Mucosa of descending colon (tissue), 3 donors: ENCODE data around the gene ANLN. TPM values are rescaled to one million over a fixed set of nuclear protein-coding genes. Genes with fewer than 3 reads are reported as not detected.

Source experiments
- ATAC-seq: fragments of 200-7000 bp; cut with Tn5 transposase; one replicate; pipeline ENCODE4 v1.9.1; 2020; ENCODE audit warnings: mild to moderate bottlenecking, moderate library complexity
- DNase-seq, 3 donors: peaks; one replicate each; pipeline ENCODE4 v3.0.0-alpha.2; 2020
- H3K36me3 ChIP-seq: fragments of 200-600 bp; one replicate; pipeline ENCODE4 v1.8.0; 2021; ENCODE audit warnings: low read depth, mild to moderate bottlenecking
- H3K4me1 ChIP-seq: fragments of 200-600 bp; one replicate; pipeline ENCODE4 v1.8.0; 2021; ENCODE audit warnings: low read depth, mild to moderate bottlenecking
- H3K4me3 ChIP-seq: fragments of 200-600 bp; one replicate; pipeline ENCODE4 v1.8.0; 2021; ENCODE audit warnings: mild to moderate bottlenecking
- H3K9me3 ChIP-seq: fragments of 200-600 bp; one replicate; pipeline ENCODE4 v1.8.0; 2021; ENCODE audit warnings: mild to moderate bottlenecking
- CTCF ChIP-seq: fragments of 200-600 bp; IDR thresholded peaks from one replicate; pipeline ENCODE4 v1.8.0; 2022; ENCODE audit warnings: antibody characterized with exemption, mild to moderate bottlenecking
- intact Hi-C, 2 donors: fragments of 100-400 bp; cut with DNase I in 1 of 2; cut with micrococcal nuclease in 1 of 2; formaldehyde crosslinking; loops; one replicate each; pipeline versions ENCODE4 v1.11.0 to v1.11.1; 2022; cut with DNase I, micrococcal nuclease
- total RNA-seq, 3 donors: library from RNA; stranded (reverse); fragmentation: NEBNext Ultra II Directional in 2 of 3; extraction: Animal tissue kit (Norgen Biotek cat#: 25700) in 2 of 3; gene quantifications; one replicate each; pipeline versions ENCODE4 v1.2.1 to v1.2.4, GENCODE V29; 2021 to 2023
- donor health status: DM: no; HTN: no; CAD: no; lungs with moderate emphysema.
- donor health status: DM: no; HTN: no; CAD: no.
- donor health status: DM: no; HTN: yes; CAD: no.

ANLN gene
- total RNA-seq, 3 donors from 2014 or later: 3.8 to 23.7 (median 6.4) TPM

GRCh38 chr7:36439624-36440023, 50.0 kb downstream of the ANLN start:
- intact Hi-C loops: no loop called here
- Histone ChIP-seq H3K4me3 (no peak overlapping the region), H3K36me3 (no peaks in the 10 kb centered on the region), H3K9me3 (no peaks in the 10 kb centered on the region), H3K4me1 (no peaks in the 10 kb centered on the region)
- ATAC-seq (no peak), DNase-seq (no peak)
- no peak for TF ChIP-seq CTCF

DNA sequence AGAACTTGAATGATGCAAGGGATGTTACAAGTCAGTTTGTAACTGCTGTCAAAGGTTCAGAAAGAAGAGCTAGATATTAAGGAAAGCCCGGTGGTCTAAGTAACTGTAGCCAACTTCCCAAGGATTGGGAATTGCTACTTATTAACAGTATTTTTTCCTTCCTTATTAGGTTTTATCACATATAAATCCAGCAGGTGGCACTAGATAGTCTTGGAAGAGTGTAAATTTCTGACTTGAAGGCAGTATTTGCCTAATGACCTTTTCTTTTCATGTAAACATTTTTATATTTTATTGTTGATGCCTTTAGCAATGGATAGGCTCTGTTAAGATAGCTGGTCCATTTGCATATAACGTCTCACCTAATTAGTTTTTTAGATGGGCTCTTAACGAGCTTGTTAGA, 51.2 kb downstream of the ANLN start:
- no peak for ATAC-seq
- no peak for DNase-seq
- Histone ChIP-seq H3K36me3 (no peaks in the 10 kb centered on the region), H3K4me3 (no peak overlapping the region), H3K9me3 (no peaks in the 10 kb centered on the region), H3K4me1 (no peaks in the 10 kb centered on the region)
- no peak for TF ChIP-seq CTCF
- intact Hi-C loops: no loop called here

- no peaks in the 10 kb centered on the region for H3K9me3 ChIP-seq
- intact Hi-C loops: no loop called here
- ATAC-seq (no peak), DNase-seq (no peak)
- no peaks in the 10 kb centered on the region for H3K36me3 ChIP-seq
- H3K4me1 ChIP-seq: no peaks in the 10 kb centered on the region
- no peak for TF ChIP-seq CTCF
- H3K4me3 ChIP-seq: no peak overlapping the region
Observed at GRCh38 chr7:36441344-36442022, 51.8 kb downstream of the ANLN start.

- Histone ChIP-seq H3K4me3 (no peak overlapping the region), H3K36me3 (no peaks in the 10 kb centered on the region), H3K9me3 (no peaks in the 10 kb centered on the region), H3K4me1 (no peaks in the 10 kb centered on the region)
- intact Hi-C loops: no loop called here
- TF ChIP-seq CTCF: no peak
- ATAC-seq (no peak), DNase-seq (peak in 1 of 3 donors; percentile 4)
Observed at GRCh38 chr7:36448781-36449379, 59.2 kb downstream of the ANLN start.

- ATAC-seq: no peak
- H3K36me3 ChIP-seq: no peaks in the 10 kb centered on the region
- no peaks in the 10 kb centered on the region for H3K9me3 ChIP-seq
- H3K4me1 ChIP-seq: no peaks in the 10 kb centered on the region
- TF ChIP-seq CTCF: no peak
- intact Hi-C loops: no loop called here
- DNase-seq: no peak
- no peak overlapping the region for H3K4me3 ChIP-seq
Observed at GRCh38 chr7:36449685-36450084, 60.0 kb downstream of the ANLN start.
